ENCODE data around the gene POGLUT3. TPM values are rescaled to one million over a fixed set of nuclear protein-coding genes. Genes with fewer than 3 reads are reported as not detected.

Gene POGLUT3
- total and polyA plus RNA-seq, 8 donors, result 5.7 to 43.7 (median 12.7) TPM

- intact Hi-C loops (cut with DNase I; ENCODE audit: low total_unique reads), result no loop called here
- H3K4me3 ChIP-seq, result no peak overlapping the region
- H3K9me3 ChIP-seq, result no peaks in the 10 kb centered on the region
Measured at GRCh38 chr11:108541531-108541930, 43.3 kb upstream of the POGLUT3 start.

GRCh38 chr11:108538502-108538901 is 40.3 kb upstream of the POGLUT3 start:
- Histone ChIP-seq H3K4me1 (peaks cover 0 to 9% (median 6%) of the 10 kb centered on the region in 4 donors), H3K36me3 (no peaks in the 10 kb centered on the region), H3K27me3 (no peaks in the 10 kb centered on the region), H3K4me3 (no peak overlapping the region), H3K9me3 (no peaks in the 10 kb centered on the region), H3K27ac (peak overlapping the region; percentile 14 to 79 (median 59))
- TF ChIP-seq CTCF (IDR thresholded peaks at IDR 0.05) (no peak), POLR2A (IDR thresholded peaks at IDR 0.05) (no peak), EP300 (IDR thresholded peaks at IDR 0.05) (no peak), POLR2AphosphoS5 (IDR thresholded peaks at IDR 0.05) (no peak)
- intact Hi-C loops (cut with DNase I; ENCODE audit: low total_unique reads), result no loop called here
- no peak for DNase-seq
- WGBS, 5 donors, result 40 to 55% (median 48%) methylated on average over 4 of the region's 4 CpGs

More at GRCh38 chr11:108541531-108541930, 43.3 kb upstream of the POGLUT3 start:
- Histone ChIP-seq H3K27ac (no peak overlapping the region), H3K4me1 (peaks cover 0 to 23% (median 7%) of the 10 kb centered on the region in 4 donors), H3K36me3 (no peaks in the 10 kb centered on the region), H3K27me3 (no peaks in the 10 kb centered on the region)
- TF ChIP-seq POLR2A (IDR thresholded peaks at IDR 0.05), result no peak
- no peak for TF ChIP-seq CTCF (IDR thresholded peaks at IDR 0.05)
- no peak for TF ChIP-seq POLR2AphosphoS5 (IDR thresholded peaks at IDR 0.05)
- no peak for TF ChIP-seq EP300 (IDR thresholded peaks at IDR 0.05)
- no peak for DNase-seq

- Histone ChIP-seq H3K4me3 (no peak overlapping the region), H3K4me1 (peaks cover 0 to 9% (median 6%) of the 10 kb centered on the region in 4 donors), H3K9me3 (no peaks in the 10 kb centered on the region), H3K36me3 (no peaks in the 10 kb centered on the region), H3K27me3 (no peaks in the 10 kb centered on the region), H3K27ac (peak overlapping the region in 4 of 5 donors; percentile 16 to 79 (median 64))
- WGBS, 5 donors, result 20 to 31% (median 24%) methylated on average over 8 of the region's 8 CpGs
- TF ChIP-seq POLR2AphosphoS5 (IDR thresholded peaks at IDR 0.05) (peak in 2 of 3 donors; percentile 67 to 80), POLR2A (IDR thresholded peaks at IDR 0.05) (no peak)
- intact Hi-C loops (cut with DNase I; ENCODE audit: low total_unique reads), result no loop called here
- peak; percentile 63 to 86 for DNase-seq
Measured at GRCh38 chr11:108538022-108538424, 39.8 kb upstream of the POGLUT3 start.

- no peak overlapping the region for H3K4me3 ChIP-seq
- H3K36me3 ChIP-seq, result no peaks in the 10 kb centered on the region
- no peak for DNase-seq
- intact Hi-C loops (cut with DNase I; ENCODE audit: low total_unique reads), result no loop called here
- peaks cover 0 to 9% (median 6%) of the 10 kb centered on the region in 4 donors for H3K4me1 ChIP-seq
- H3K27me3 ChIP-seq, result no peaks in the 10 kb centered on the region
- WGBS, 5 donors, result 71 to 84% (median 80%) methylated on average over 5 of the region's 5 CpGs
- TF ChIP-seq POLR2A (IDR thresholded peaks at IDR 0.05) (no peak), CTCF (IDR thresholded peaks at IDR 0.05) (no peak), EP300 (IDR thresholded peaks at IDR 0.05) (no peak), POLR2AphosphoS5 (IDR thresholded peaks at IDR 0.05) (no peak)
- H3K9me3 ChIP-seq, result no peaks in the 10 kb centered on the region
- H3K27ac ChIP-seq, result no peak overlapping the region
Measured at GRCh38 chr11:108536783-108537182, 38.6 kb upstream of the POGLUT3 start.

GRCh38 chr11:108535384-108535955 is 37.3 kb upstream of the POGLUT3 start:
- intact Hi-C loops (cut with DNase I; ENCODE audit: low total_unique reads), result no loop called here
- TF ChIP-seq CTCF (IDR thresholded peaks at IDR 0.05) (no peak), POLR2AphosphoS5 (IDR thresholded peaks at IDR 0.05) (no peak), EP300 (IDR thresholded peaks at IDR 0.05) (no peak), POLR2A (IDR thresholded peaks at IDR 0.05) (no peak)
- Histone ChIP-seq H3K36me3 (no peaks in the 10 kb centered on the region), H3K4me1 (peaks cover 0 to 9% (median 6%) of the 10 kb centered on the region in 4 donors), H3K27ac (no peak overlapping the region), H3K27me3 (no peaks in the 10 kb centered on the region), H3K4me3 (no peak overlapping the region), H3K9me3 (no peaks in the 10 kb centered on the region)
- no peak for DNase-seq
- WGBS, 5 donors, result 68 to 82% (median 77%) methylated on average over 6 of the region's 6 CpGs
